Keratinocyte (primary cell): ENCODE data around the gene GNAS-AS1. TPM values are rescaled to one million over a fixed set of nuclear protein-coding genes. Genes with fewer than 3 reads are reported as not detected.
"Not testable (repeated sequence)": the region's sequence is repeated elsewhere in the genome, so short reads cannot be mapped to it uniquely, and the experiment has no call there.

Experiments used
- DNase-seq: peaks from one replicate; pipeline ENCODE4 v3.0.0-alpha.2; 2011; ENCODE audit warnings: low read depth, missing footprints, low spot score
- FAIRE-seq: peaks from 2 replicates; lab custom pipeline; 2011; peaks lifted over from hg19 to GRCh38; lab: Jason Lieb, UNC
- H2AFZ ChIP-seq: 2 replicates; pipeline ENCODE4 v1.6.0; 2012; ENCODE audit warnings: low read length, control low read depth, inconsistent platforms; ENCODE audit not compliant: control insufficient read depth
- H3K27ac ChIP-seq: 2 replicates; pipeline ENCODE4 v1.5.1; 2011; ENCODE audit warnings: low read length; ENCODE audit not compliant: control insufficient read depth, insufficient read depth
- H3K27me3 ChIP-seq: 3 replicates; pipeline ENCODE4 v1.6.0; 2011; ENCODE audit warnings: low read length; ENCODE audit not compliant: control insufficient read depth, insufficient read depth; ENCODE audit errors: extremely low read depth
- H3K36me3 ChIP-seq, 2 experiments: 2 replicates in 1 of 2; 3 replicates in 1 of 2; pipeline ENCODE4 v1.5.1; 2011; ENCODE audit warnings: low read length in 2 of 2, mild to moderate bottlenecking in 1 of 2; ENCODE audit not compliant: control insufficient read depth in 2 of 2, insufficient read depth in 2 of 2; ENCODE audit errors: extremely low read depth in 1 of 2
- H3K4me1 ChIP-seq: 3 replicates; pipeline ENCODE4 v1.5.1; 2011; ENCODE audit warnings: low read length; ENCODE audit not compliant: control insufficient read depth, insufficient read depth; ENCODE audit errors: extremely low read depth
- H3K4me2 ChIP-seq: 3 replicates; pipeline ENCODE4 v1.6.0; 2011; ENCODE audit warnings: low read depth, low read length; ENCODE audit not compliant: control insufficient read depth, insufficient read depth; ENCODE audit errors: extremely low read depth
- H3K4me3 ChIP-seq, 3 experiments: fragments of 200-600 bp in 1 of 3; sonication (generic) in 1 of 3; 2 replicates in 2 of 3; 3 replicates in 1 of 3; pipeline ENCODE4 v1.5.1; 2011 to 2016; ENCODE audit warnings: low read length in 3 of 3, mild to moderate bottlenecking in 3 of 3, control low read depth in 2 of 3, inconsistent platforms in 1 of 3, low read depth in 1 of 3, mixed read lengths in 1 of 3, mixed run types in 1 of 3, moderate library complexity in 1 of 3; ENCODE audit not compliant: control insufficient read depth in 2 of 3, insufficient read depth in 2 of 3; ENCODE audit errors: extremely low read depth in 1 of 3
- H3K79me2 ChIP-seq: 2 replicates; pipeline ENCODE4 v1.6.0; 2012; ENCODE audit warnings: low read length; ENCODE audit not compliant: control insufficient read depth, insufficient read depth
- H3K9ac ChIP-seq: 3 replicates; pipeline ENCODE4 v1.6.0; 2011; ENCODE audit warnings: low read length; ENCODE audit not compliant: control insufficient read depth, insufficient read depth; ENCODE audit errors: extremely low read depth
- H3K9me1 ChIP-seq: 3 replicates; pipeline ENCODE4 v1.6.0; 2011; ENCODE audit warnings: low read length; ENCODE audit not compliant: control insufficient read depth, insufficient read depth; ENCODE audit errors: extremely low read depth
- H3K9me3 ChIP-seq: 2 replicates; pipeline ENCODE4 v1.5.1; 2012; ENCODE audit warnings: low read depth, low read length; ENCODE audit not compliant: control insufficient read depth
- H4K20me1 ChIP-seq: 3 replicates; pipeline ENCODE4 v1.6.0; 2011; ENCODE audit warnings: low read length; ENCODE audit not compliant: control insufficient read depth, insufficient read depth; ENCODE audit errors: extremely low read depth
- EZH2 ChIP-seq: IDR thresholded peaks from one replicate; pipeline ENCODE4 v1.6.1; 2012; ENCODE audit warnings: inconsistent platforms, mild to moderate bottlenecking, low read length, moderate library complexity
- dilution Hi-C: fragments of 300-500 bp; cut with MboI; formaldehyde crosslinking; loops from one replicate; pipeline ENCODE4 v1.7.0; 2020; ENCODE audit warnings: low sequenced_read_pairs; ENCODE audit not compliant: extremely low pct_ligation_motif_present
- polyA plus RNA-seq, 5 experiments: library from polyadenylated mRNA; depleted of rRNA in 3 of 5; stranded (reverse) in 3 of 5; stranded (forward) in 1 of 5; unstranded in 1 of 5; fragments of >200 nt; gene quantifications; 1 replicate in 1 of 5; 2 replicates in 3 of 5; 3 replicates in 1 of 5; pipeline versions ENCODE4 v1.2.1 to v1.2.3, GENCODE V29; 2011 to 2012; ENCODE audit warnings: missing spikeins in 2 of 5, low read depth in 1 of 5, low replicate concordance in 1 of 5
- TF ChIP-seq, protein P1 (sequence below), 3 experiments: IDR thresholded peaks in 1 of 3; conservative IDR thresholded peaks in 1 of 3; optimal IDR thresholded peaks in 1 of 3; 2 replicates in 2 of 3; 3 replicates in 1 of 3; pipeline versions ENCODE3 to v1.5.1; 2011; ENCODE audit warnings: low read length in 3 of 3, mild to moderate bottlenecking in 3 of 3, moderate library complexity in 2 of 3, control low read depth in 1 of 3, inconsistent platforms in 1 of 3; ENCODE audit not compliant: insufficient read depth in 2 of 3; ENCODE audit errors: extremely low read depth in 1 of 3

GNAS-AS1 gene
- polyA plus RNA-seq, 1 donor (not counting 4 experiments of a cell fraction or from before 2014, with no cell fraction given): 0.31 TPM

DNA sequence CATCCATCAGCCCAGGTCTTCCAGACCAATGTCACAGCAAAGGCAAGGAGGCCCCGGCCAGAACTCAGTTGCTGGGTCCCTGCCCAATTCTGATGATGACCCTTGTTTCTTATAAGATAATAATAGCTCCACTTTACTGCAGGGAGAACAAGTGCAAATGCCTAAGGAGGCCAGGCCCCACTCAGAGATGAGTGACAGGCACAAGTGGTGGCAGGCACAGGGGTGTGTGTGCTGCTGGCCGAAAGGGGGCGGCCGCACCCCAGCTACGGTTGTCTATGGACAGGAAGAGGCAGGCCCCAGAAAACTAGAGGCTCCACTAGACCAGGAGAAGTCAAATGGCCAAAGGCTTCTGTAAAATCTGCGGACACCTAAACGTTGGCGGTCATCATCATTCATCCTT, 28.6 kb downstream of the GNAS-AS1 start:
- DNase-seq (no peak), FAIRE-seq (no peak)
- no peak overlapping the region for H3K4me2 ChIP-seq
- H4K20me1 ChIP-seq: no peaks in the 10 kb centered on the region
- H3K9me1 ChIP-seq: no peaks in the 10 kb centered on the region
- no peak overlapping the region for H3K4me3 ChIP-seq
- no peak overlapping the region for H2AFZ ChIP-seq
- peaks cover 0 to 1% of the 10 kb centered on the region in 2 experiments for H3K36me3 ChIP-seq
- no peak overlapping the region for H3K9ac ChIP-seq
- no peak overlapping the region for H3K27ac ChIP-seq
- H3K4me1 ChIP-seq: peaks cover 10% of the 10 kb centered on the region
- peaks cover 2% of the 10 kb centered on the region for H3K9me3 ChIP-seq
- H3K27me3 ChIP-seq: peaks cover 12% of the 10 kb centered on the region
- TF ChIP-seq, protein P1, sequence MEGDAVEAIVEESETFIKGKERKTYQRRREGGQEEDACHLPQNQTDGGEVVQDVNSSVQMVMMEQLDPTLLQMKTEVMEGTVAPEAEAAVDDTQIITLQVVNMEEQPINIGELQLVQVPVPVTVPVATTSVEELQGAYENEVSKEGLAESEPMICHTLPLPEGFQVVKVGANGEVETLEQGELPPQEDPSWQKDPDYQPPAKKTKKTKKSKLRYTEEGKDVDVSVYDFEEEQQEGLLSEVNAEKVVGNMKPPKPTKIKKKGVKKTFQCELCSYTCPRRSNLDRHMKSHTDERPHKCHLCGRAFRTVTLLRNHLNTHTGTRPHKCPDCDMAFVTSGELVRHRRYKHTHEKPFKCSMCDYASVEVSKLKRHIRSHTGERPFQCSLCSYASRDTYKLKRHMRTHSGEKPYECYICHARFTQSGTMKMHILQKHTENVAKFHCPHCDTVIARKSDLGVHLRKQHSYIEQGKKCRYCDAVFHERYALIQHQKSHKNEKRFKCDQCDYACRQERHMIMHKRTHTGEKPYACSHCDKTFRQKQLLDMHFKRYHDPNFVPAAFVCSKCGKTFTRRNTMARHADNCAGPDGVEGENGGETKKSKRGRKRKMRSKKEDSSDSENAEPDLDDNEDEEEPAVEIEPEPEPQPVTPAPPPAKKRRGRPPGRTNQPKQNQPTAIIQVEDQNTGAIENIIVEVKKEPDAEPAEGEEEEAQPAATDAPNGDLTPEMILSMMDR (optimal IDR thresholded peaks at IDR 0.05 in 1 of 3, IDR thresholded peaks at IDR 0.05 in 1 of 3, conservative IDR thresholded peaks at IDR 0.05 in 1 of 3; ENCODE audit: extremely low read depth in 1 of 3, insufficient read depth in 2 of 3, low read length in 3 of 3): no peak
- no peak for TF ChIP-seq EZH2
- dilution Hi-C loops: no loop called here
- H3K79me2 ChIP-seq: no peaks in the 10 kb centered on the region

DNA sequence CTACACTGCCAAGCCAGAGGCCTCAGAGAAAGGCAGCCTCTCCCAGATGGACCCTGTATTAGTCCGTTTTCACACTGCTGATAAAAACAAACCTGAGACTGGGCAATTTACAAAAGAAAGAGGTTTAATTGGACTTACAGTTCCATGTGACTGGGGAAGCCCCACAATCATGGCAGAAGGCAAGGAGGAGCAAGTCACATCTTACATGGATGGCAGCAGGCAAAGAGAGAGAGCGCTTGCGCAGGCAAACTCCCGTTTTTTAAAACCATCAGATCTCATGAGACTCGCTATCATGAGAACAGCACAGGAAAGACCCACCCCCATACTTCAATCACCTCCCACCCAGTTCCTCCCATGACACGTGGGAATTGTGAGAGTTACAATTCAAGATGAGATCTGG, 30.2 kb downstream of the GNAS-AS1 start:
- H3K27ac ChIP-seq, H3K4me2 ChIP-seq, H2AFZ ChIP-seq, H3K4me1 ChIP-seq, H3K9me1 ChIP-seq, H3K9me3 ChIP-seq, DNase-seq, dilution Hi-C loops, H3K79me2 ChIP-seq, H4K20me1 ChIP-seq, H3K9ac ChIP-seq, H3K36me3 ChIP-seq, FAIRE-seq, H3K4me3 ChIP-seq: not testable (repeated sequence)
- peaks cover 27% of the 10 kb centered on the region for H3K27me3 ChIP-seq

DNA sequence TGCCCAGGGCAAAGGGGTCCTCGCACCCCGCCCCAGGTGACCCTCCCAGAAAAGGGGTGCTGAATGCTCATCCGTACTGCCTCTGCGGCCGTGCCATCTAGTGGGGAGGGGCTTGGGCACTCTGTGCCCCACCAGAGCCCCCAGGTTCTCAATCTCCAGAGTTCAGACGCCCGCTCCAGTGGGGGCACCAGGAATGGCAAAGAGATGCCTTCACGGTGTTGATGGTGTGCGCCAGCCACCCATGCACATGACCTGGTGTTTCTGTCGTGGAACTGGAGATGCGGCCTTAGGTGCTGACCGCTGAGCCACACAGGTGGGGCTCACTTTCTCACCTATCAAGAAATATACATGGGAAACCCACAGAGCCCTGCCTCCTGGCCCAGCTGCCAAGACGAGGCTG, 30.8 kb downstream of the GNAS-AS1 start:
- peaks cover 24% of the 10 kb centered on the region for H3K27me3 ChIP-seq
- H3K9me1 ChIP-seq: no peaks in the 10 kb centered on the region
- H3K9me3 ChIP-seq: peaks cover 2% of the 10 kb centered on the region
- H4K20me1 ChIP-seq: no peaks in the 10 kb centered on the region
- H3K79me2 ChIP-seq: no peaks in the 10 kb centered on the region
- H3K36me3 ChIP-seq: no peaks in the 10 kb centered on the region
- no peak for DNase-seq
- H3K4me1 ChIP-seq: peaks cover 10% of the 10 kb centered on the region
- no peak overlapping the region for H3K27ac ChIP-seq
- no peak for FAIRE-seq
- H3K4me2 ChIP-seq: no peak overlapping the region
- no peak overlapping the region for H2AFZ ChIP-seq
- TF ChIP-seq EZH2: no peak
- TF ChIP-seq, protein P1 (optimal IDR thresholded peaks at IDR 0.05 in 1 of 3, IDR thresholded peaks at IDR 0.05 in 1 of 3, conservative IDR thresholded peaks at IDR 0.05 in 1 of 3; ENCODE audit: extremely low read depth in 1 of 3, insufficient read depth in 2 of 3, low read length in 3 of 3): no peak
- no peak overlapping the region for H3K4me3 ChIP-seq
- dilution Hi-C loops: no loop called here
- H3K9ac ChIP-seq: no peak overlapping the region
